ENCODE results near the gene POTEM.
"Not testable (repeated sequence)": the region's sequence is repeated elsewhere in the genome, so short reads cannot be mapped to it uniquely, and the experiment has no call there.

POTEM gene

GRCh38 chr14:18967134-18967533 is at the start of gene POTEM:
POTEM (plus strand) TSS chr14:18967434; CDS start chr14:18967486, 52 bp downstream.
- not testable (repeated sequence) for DNase-seq

- DNase-seq = not testable (repeated sequence)
Observed at GRCh38 chr14:18918345-18918744, 48.9 kb upstream of the POTEM start.

- DNase-seq = not testable (repeated sequence)
Observed at GRCh38 chr14:18920052-18920451, 47.2 kb upstream of the POTEM start.

GRCh38 chr14:18921055-18921701 is 46.1 kb upstream of the POTEM start:
- not testable (repeated sequence) for DNase-seq

GRCh38 chr14:18936848-18937247 is 30.4 kb upstream of the POTEM start:
- not testable (repeated sequence) for DNase-seq

GRCh38 chr14:18938733-18939132 is 28.5 kb upstream of the POTEM start:
- DNase-seq = not testable (repeated sequence)

GRCh38 chr14:18949939-18950338 is 17.3 kb upstream of the POTEM start:
- DNase-seq = not testable (repeated sequence)

GRCh38 chr14:18953085-18953484 is 14.1 kb upstream of the POTEM start:
- DNase-seq = not testable (repeated sequence)

GRCh38 chr14:18955816-18956215 is 11.4 kb upstream of the POTEM start:
- DNase-seq = not testable (repeated sequence)

- not testable (repeated sequence) for DNase-seq
Observed at GRCh38 chr14:18961576-18961975, 5.7 kb upstream of the POTEM start.

- not testable (repeated sequence) for DNase-seq
Observed at GRCh38 chr14:18962143-18962542, 5.1 kb upstream of the POTEM start.

- not testable (repeated sequence) for DNase-seq
Observed at GRCh38 chr14:18963276-18963675, 4.0 kb upstream of the POTEM start.

- not testable (repeated sequence) for DNase-seq
Observed at GRCh38 chr14:18964878-18965277, 2.4 kb upstream of the POTEM start.

- DNase-seq = not testable (repeated sequence)
Observed at GRCh38 chr14:19002566-19002965, 35.3 kb downstream of the POTEM start.

GRCh38 chr14:19006490-19006889 is 39.3 kb downstream of the POTEM start:
- DNase-seq = not testable (repeated sequence)

- DNase-seq = not testable (repeated sequence)
Observed at GRCh38 chr14:19007678-19008077, 40.4 kb downstream of the POTEM start.

GRCh38 chr14:19011029-19011428 is 43.8 kb downstream of the POTEM start:
- not testable (repeated sequence) for DNase-seq

- DNase-seq = not testable (repeated sequence)
Observed at GRCh38 chr14:19011703-19012102, 44.5 kb downstream of the POTEM start.

GRCh38 chr14:19015185-19015584 is 48.0 kb downstream of the POTEM start:
- not testable (repeated sequence) for DNase-seq

GRCh38 chr14:19025080-19025589 is 57.9 kb downstream of the POTEM start:
- not testable (repeated sequence) for DNase-seq

- not testable (repeated sequence) for DNase-seq
Observed at GRCh38 chr14:19026649-19027351, 59.6 kb downstream of the POTEM start.

- DNase-seq = not testable (repeated sequence)
Observed at GRCh38 chr14:19027895-19028294, 60.7 kb downstream of the POTEM start.

- not testable (repeated sequence) for DNase-seq
Observed at GRCh38 chr14:19036811-19037382, 69.7 kb downstream of the POTEM start.

Data from OCI-M1 (cell line).